CD8-positive, alpha-beta memory T cell (primary cell): ENCODE data around the gene CHRM5. TPM values are rescaled to one million over a fixed set of nuclear protein-coding genes. Genes with fewer than 3 reads are reported as not detected.
A peak's percentile ranks its signal among the peaks of the same experiment; 100 is the strongest.

Experiments
- CTCF ChIA-PET: fragments of 350-600 bp; sonication (Branson Sonifier 250); formaldehyde crosslinking; loops from one replicate; lab custom pipeline; 2021; ENCODE audit warnings: antibody characterized with exemption; lab: Charles Lee
- POLR2A ChIA-PET: fragments of 350-600 bp; sonication (Branson Sonifier 250); formaldehyde crosslinking; loops from one replicate; lab custom pipeline; 2021; ENCODE audit warnings: antibody characterized with exemption; lab: Charles Lee
- DNase-seq, 5 donors: peaks; one replicate each; pipeline versions ENCODE4 v3.0.0 to v3.0.0-alpha.2; 2020 to 2022; ENCODE audit warnings: mixed read lengths in 1 of 5
- H3K27ac ChIP-seq: one replicate; pipeline ENCODE4 v1.7.0; 2013; ENCODE audit warnings: low read depth, mild to moderate bottlenecking, low read length, moderate library complexity
- H3K27me3 ChIP-seq: 2 replicates; pipeline ENCODE4 v1.7.0; 2013; ENCODE audit warnings: low read length, mild to moderate bottlenecking; ENCODE audit not compliant: insufficient read depth, poor library complexity, severe bottlenecking
- H3K36me3 ChIP-seq: 2 replicates; pipeline ENCODE4 v1.7.0; 2013; ENCODE audit warnings: mild to moderate bottlenecking, low read length, moderate library complexity; ENCODE audit not compliant: insufficient read depth
- H3K4me1 ChIP-seq: 2 replicates; pipeline ENCODE4 v1.7.0; 2013; ENCODE audit warnings: mild to moderate bottlenecking, low read length, moderate library complexity; ENCODE audit not compliant: insufficient read depth
- H3K4me3 ChIP-seq: 2 replicates; pipeline ENCODE4 v1.7.0; 2013; ENCODE audit warnings: mild to moderate bottlenecking, low read length
- H3K9me3 ChIP-seq: 2 replicates; pipeline ENCODE4 v1.7.0; 2013; ENCODE audit warnings: mild to moderate bottlenecking, low read length
- H3K27ac Mint-ChIP-seq, 8 donors: one replicate each; pipeline ENCODE4 v1.8.0; 2020 to 2021; ENCODE audit warnings: mixed read lengths in 8 of 8, mild to moderate bottlenecking in 6 of 8, inconsistent platforms in 3 of 8, moderate library complexity in 3 of 8
- H3K27me3 Mint-ChIP-seq, 2 donors: one replicate each; pipeline ENCODE4 v1.8.0; 2020 to 2021; ENCODE audit warnings: mixed read lengths in 2 of 2, mild to moderate bottlenecking in 1 of 2, moderate library complexity in 1 of 2
- H3K36me3 Mint-ChIP-seq, 3 donors: one replicate each; pipeline ENCODE4 v1.8.0; 2020 to 2021; ENCODE audit warnings: mixed read lengths in 3 of 3, inconsistent platforms in 1 of 3, mild to moderate bottlenecking in 1 of 3
- H3K4me1 Mint-ChIP-seq, 3 donors: one replicate each; pipeline ENCODE4 v1.8.0; 2020 to 2021; ENCODE audit warnings: mixed read lengths in 3 of 3, inconsistent platforms in 1 of 3, mild to moderate bottlenecking in 1 of 3
- H3K4me3 Mint-ChIP-seq, 7 donors: one replicate each; pipeline ENCODE4 v1.8.0; 2020 to 2021; ENCODE audit warnings: mixed read lengths in 7 of 7, mild to moderate bottlenecking in 6 of 7, moderate library complexity in 4 of 7, inconsistent platforms in 2 of 7
- H3K9me3 Mint-ChIP-seq, 5 donors: one replicate each; pipeline ENCODE4 v1.8.0; 2020 to 2022; ENCODE audit warnings: mixed read lengths in 5 of 5, mild to moderate bottlenecking in 3 of 5, moderate library complexity in 2 of 5, inconsistent platforms in 1 of 5
- polyA plus RNA-seq: library from polyadenylated mRNA; unstranded; fragments of 300-500 nt; fragmentation: Illumina TruSeq; gene quantifications from one replicate; pipeline ENCODE4 v1.2.3, GENCODE V29; 2021
- total RNA-seq, 2 experiments: library from RNA; stranded (reverse); gene quantifications; one replicate each; pipeline ENCODE4 v1.2.3, GENCODE V29; 2021

The CHRM5 gene
- total and polyA plus RNA-seq, 3 experiments from 2014 or later: not detected

GRCh38 chr15:34079904-34080303, 111.6 kb downstream of the CHRM5 start:
- no peak overlapping the region for H3K27ac ChIP-seq
- H3K27me3 Mint-ChIP-seq: no peaks in the 10 kb centered on the region
- CTCF ChIA-PET: interaction anchor here (0.7 to 1.6 kb wide), 2 partner anchors 17 to 22 kb away, joined by 3 to 6 read pairs; no protein-coding TSS in a partner anchor
- POLR2A ChIA-PET: no interaction called here
- no peak overlapping the region for H3K4me3 ChIP-seq
- no peaks in the 10 kb centered on the region for H3K27me3 ChIP-seq
- peaks cover 3 to 26% (median 13%) of the 10 kb centered on the region in 3 donors for H3K36me3 Mint-ChIP-seq
- no peak overlapping the region for H3K27ac Mint-ChIP-seq
- no peaks in the 10 kb centered on the region for H3K4me1 ChIP-seq
- H3K4me3 Mint-ChIP-seq: no peak overlapping the region
- H3K4me1 Mint-ChIP-seq: no peaks in the 10 kb centered on the region
- H3K9me3 ChIP-seq: no peaks in the 10 kb centered on the region
- peaks cover 4% of the 10 kb centered on the region for H3K36me3 ChIP-seq
- H3K9me3 Mint-ChIP-seq: no peaks in the 10 kb centered on the region
- no peak for DNase-seq

DNA sequence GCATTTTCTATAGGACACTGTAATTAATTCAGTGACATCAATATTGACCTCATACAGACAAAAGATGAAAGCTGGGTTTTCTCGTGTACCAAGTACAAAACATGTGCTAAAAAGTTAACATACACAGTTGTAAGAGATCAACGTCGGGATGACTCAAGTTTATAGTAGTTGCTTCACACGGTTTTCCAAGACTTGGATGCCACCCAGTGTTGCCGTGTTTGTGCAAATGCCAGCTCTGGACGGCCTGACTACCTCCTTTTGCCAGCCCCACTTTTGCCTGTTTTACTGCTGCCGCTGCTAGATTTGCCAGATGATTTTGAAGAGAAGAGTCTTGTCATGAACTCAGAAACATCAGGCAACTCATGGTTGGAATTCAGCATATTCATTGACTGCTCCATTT, 115.8 kb downstream of the CHRM5 start:
- CTCF ChIA-PET: no interaction called here
- H3K36me3 ChIP-seq: peaks cover 15% of the 10 kb centered on the region
- no peaks in the 10 kb centered on the region for H3K27me3 Mint-ChIP-seq

GRCh38 chr15:34085746-34086145, 117.4 kb downstream of the CHRM5 start:
- H3K4me1 Mint-ChIP-seq: peaks cover 4 to 7% (median 5%) of the 10 kb centered on the region in 3 donors
- peaks cover 3 to 67% (median 18%) of the 10 kb centered on the region in 3 donors for H3K36me3 Mint-ChIP-seq
- Histone ChIP-seq H3K9me3 (no peaks in the 10 kb centered on the region), H3K27ac (no peak overlapping the region), H3K36me3 (peaks cover 19% of the 10 kb centered on the region), H3K27me3 (no peaks in the 10 kb centered on the region), H3K4me3 (no peak overlapping the region), H3K4me1 (no peaks in the 10 kb centered on the region)
- CTCF ChIA-PET: interaction anchor here (1.0 to 1.5 kb wide), 2 partner anchors 16 to 34 kb away, joined by 3 read pairs; partner anchors contain the start of genes EMC7 and PGBD4
- no peak for DNase-seq
- no peak overlapping the region for H3K27ac Mint-ChIP-seq
- no peaks in the 10 kb centered on the region for H3K27me3 Mint-ChIP-seq
- H3K9me3 Mint-ChIP-seq: no peaks in the 10 kb centered on the region
- no peak overlapping the region for H3K4me3 Mint-ChIP-seq
- POLR2A ChIA-PET: interaction anchor here (0.6 kb wide), 1 partner anchor 14 kb away, joined by 3 read pairs; no protein-coding TSS in a partner anchor

More for the DNA sequence above, 115.8 kb downstream of the CHRM5 start:
- DNase-seq: no peak
- Mint-ChIP-seq H3K4me3 (no peak overlapping the region), H3K36me3 (peaks cover 3 to 57% (median 15%) of the 10 kb centered on the region in 3 donors), H3K9me3 (no peaks in the 10 kb centered on the region), H3K27ac (peak overlapping the region in 1 of 8 donors; percentile 15), H3K4me1 (peaks cover 0 to 4% (median 0%) of the 10 kb centered on the region in 3 donors)
- H3K4me3 ChIP-seq: no peak overlapping the region
- H3K9me3 ChIP-seq: no peaks in the 10 kb centered on the region
- H3K4me1 ChIP-seq: no peaks in the 10 kb centered on the region
- no peak overlapping the region for H3K27ac ChIP-seq
- POLR2A ChIA-PET: no interaction called here
- no peaks in the 10 kb centered on the region for H3K27me3 ChIP-seq

DNA sequence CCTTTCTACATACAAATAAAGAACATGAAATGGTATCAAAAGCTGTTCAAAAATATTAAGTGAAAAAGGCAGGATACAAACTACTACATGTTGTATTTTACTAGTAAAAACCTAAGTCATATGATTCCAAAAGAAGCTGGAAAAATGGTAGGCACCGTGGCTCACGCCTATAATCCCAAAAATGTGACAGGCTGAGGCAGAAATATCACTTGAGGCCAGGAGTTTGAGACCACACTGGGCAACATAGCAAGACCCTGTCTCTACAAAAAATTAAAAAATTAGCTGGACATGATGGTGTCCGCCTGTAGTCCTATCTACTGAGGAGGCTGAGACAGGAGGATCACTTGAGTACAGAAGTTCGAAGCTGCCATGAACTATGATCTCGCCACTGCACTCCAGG, 131.6 kb downstream of the CHRM5 start:
- Mint-ChIP-seq H3K27me3 (peaks cover 0 to 2% of the 10 kb centered on the region in 2 donors), H3K4me3 (peak overlapping the region; percentile 48 to 100 (median 65)), H3K36me3 (peaks cover 4 to 36% (median 14%) of the 10 kb centered on the region in 3 donors), H3K9me3 (peaks cover 0 to 10% (median 4%) of the 10 kb centered on the region in 5 donors), H3K4me1 (peaks cover 39 to 60% (median 51%) of the 10 kb centered on the region in 3 donors), H3K27ac (peak overlapping the region in 6 of 8 donors; percentile 76 to 100 (median 91))
- Histone ChIP-seq H3K9me3 (no peaks in the 10 kb centered on the region), H3K27me3 (no peaks in the 10 kb centered on the region), H3K4me1 (peaks cover 26% of the 10 kb centered on the region), H3K4me3 (no peak overlapping the region), H3K27ac (no peak overlapping the region), H3K36me3 (peaks cover 5% of the 10 kb centered on the region)
- CTCF ChIA-PET: interaction anchor here (0.9 to 1.8 kb wide), 5 partner anchors 11 to 268 kb away, joined by 3 to 5 read pairs (median 4); partner anchors contain the start of gene LPCAT4
- DNase-seq: no peak
- POLR2A ChIA-PET: interaction anchor here (0.5 kb wide), 1 partner anchor 14 kb away, joined by 3 read pairs; no protein-coding TSS in a partner anchor

- peak within 1 kb of the TSS; percentile 98 for H3K27ac ChIP-seq
- peak; percentile 97 to 99 (median 99) for DNase-seq
- no peaks in the 10 kb centered on the region for H3K27me3 ChIP-seq
- H3K36me3 Mint-ChIP-seq: peaks cover 4 to 30% (median 21%) of the 10 kb centered on the region in 3 donors
- peaks cover 37 to 52% (median 49%) of the 10 kb centered on the region in 3 donors for H3K4me1 Mint-ChIP-seq
- peak within 1 kb of the TSS; percentile 95 to 100 (median 99) for H3K27ac Mint-ChIP-seq
- ChIA-PET POLR2A (interaction anchor here (0.7 to 1.8 kb wide), 8 partner anchors 62 to 887 kb away, joined by 4 to 13 read pairs (median 6); partner anchors contain the start of genes AVEN, EMC4, KATNBL1 and LPCAT4), CTCF (interaction anchor here (0.9 to 2.7 kb wide), 5 partner anchors 16 to 266 kb away, joined by 3 to 20 read pairs (median 4); partner anchors contain the start of genes KATNBL1 and LPCAT4)
- H3K9me3 Mint-ChIP-seq: peaks cover 2 to 10% (median 5%) of the 10 kb centered on the region in 5 donors
- H3K27me3 Mint-ChIP-seq: peaks cover 0 to 2% of the 10 kb centered on the region in 2 donors
- peaks cover 26% of the 10 kb centered on the region for H3K4me1 ChIP-seq
- peak within 1 kb of the TSS; percentile 95 for H3K4me3 ChIP-seq
- H3K36me3 ChIP-seq: no peaks in the 10 kb centered on the region
- H3K9me3 ChIP-seq: no peaks in the 10 kb centered on the region
- H3K4me3 Mint-ChIP-seq: peak within 1 kb of the TSS; percentile 92 to 100 (median 99)
These were observed 133.3 kb downstream of the CHRM5 start, which contains the start of the genes EMC7 and PGBD4 for GRCh38 chr15:34101366-34102174. Gene EMC7, minus strand, starts transcription at chr15:34101862. Its CDS starts 23 bp downstream, at chr15:34101839. Gene PGBD4, plus strand, starts transcription at chr15:34102083. Its CDS starts 449 bp downstream, at chr15:34102532.

DNA sequence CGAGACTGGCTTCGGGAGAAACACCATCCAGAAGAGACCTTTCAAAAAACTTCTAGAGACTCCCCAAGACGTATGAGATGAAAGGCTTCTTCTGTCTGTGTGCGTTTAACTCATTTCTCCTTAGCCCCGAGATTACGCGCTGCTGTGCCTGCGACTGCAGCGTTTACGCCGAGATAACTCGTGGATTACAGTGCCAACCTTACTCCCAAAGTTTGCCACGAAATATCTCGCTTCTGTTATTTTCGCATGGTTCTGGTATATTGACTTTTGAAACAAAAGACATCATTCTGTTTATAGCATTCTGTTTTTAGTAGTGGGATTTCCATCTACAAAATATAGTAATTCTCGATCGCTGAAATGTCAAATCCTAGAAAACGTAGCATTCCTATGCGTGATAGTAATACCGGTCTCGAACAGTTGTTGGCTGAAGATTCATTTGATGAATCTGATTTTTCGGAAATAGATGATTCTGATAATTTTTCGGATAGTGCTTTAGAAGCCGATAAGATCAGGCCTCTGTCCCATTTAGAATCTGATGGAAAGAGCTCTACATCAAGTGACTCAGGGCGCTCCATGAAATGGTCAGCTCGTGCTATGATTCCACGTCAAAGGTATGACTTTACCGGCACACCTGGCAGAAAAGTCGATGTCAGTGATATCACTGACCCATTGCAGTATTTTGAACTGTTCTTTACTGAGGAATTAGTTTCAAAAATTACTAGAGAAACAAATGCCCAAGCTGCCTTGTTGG, 134.1 kb downstream of the CHRM5 start:
- H3K36me3 Mint-ChIP-seq: peaks cover 4 to 29% (median 21%) of the 10 kb centered on the region in 3 donors
- no peak for DNase-seq
- Histone ChIP-seq H3K9me3 (no peaks in the 10 kb centered on the region), H3K27ac (peak overlapping the region; percentile 98), H3K4me1 (peaks cover 26% of the 10 kb centered on the region), H3K27me3 (no peaks in the 10 kb centered on the region), H3K4me3 (peak overlapping the region; percentile 95), H3K36me3 (no peaks in the 10 kb centered on the region)
- peaks cover 0 to 2% of the 10 kb centered on the region in 2 donors for H3K27me3 Mint-ChIP-seq
- ChIA-PET POLR2A (interaction anchor here (0.6 to 1.8 kb wide), 8 partner anchors 62 to 265 kb away, joined by 3 to 13 read pairs (median 6); partner anchors contain the start of genes AVEN, EMC4, KATNBL1 and LPCAT4), CTCF (interaction anchor here (0.9 to 2.7 kb wide), 6 partner anchors 16 to 266 kb away, joined by 3 to 20 read pairs (median 4); partner anchors contain the start of genes KATNBL1 and LPCAT4)
- H3K4me3 Mint-ChIP-seq: peak overlapping the region; percentile 92 to 100 (median 99)
- H3K9me3 Mint-ChIP-seq: peaks cover 2 to 10% (median 5%) of the 10 kb centered on the region in 5 donors
- peak overlapping the region; percentile 95 to 100 (median 99) for H3K27ac Mint-ChIP-seq
- H3K4me1 Mint-ChIP-seq: peaks cover 35 to 50% (median 46%) of the 10 kb centered on the region in 3 donors

- Mint-ChIP-seq H3K36me3 (peaks cover 4 to 21% (median 15%) of the 10 kb centered on the region in 3 donors), H3K27me3 (peaks cover 0 to 5% of the 10 kb centered on the region in 2 donors), H3K9me3 (peaks cover 2 to 10% (median 5%) of the 10 kb centered on the region in 5 donors), H3K4me1 (peaks cover 14 to 22% (median 17%) of the 10 kb centered on the region in 3 donors), H3K27ac (no peak overlapping the region), H3K4me3 (peak overlapping the region in 1 of 7 donors; percentile 41)
- no peaks in the 10 kb centered on the region for H3K27me3 ChIP-seq
- DNase-seq: no peak
- no peaks in the 10 kb centered on the region for H3K36me3 ChIP-seq
- no peak overlapping the region for H3K27ac ChIP-seq
- H3K9me3 ChIP-seq: no peaks in the 10 kb centered on the region
- peaks cover 6% of the 10 kb centered on the region for H3K4me1 ChIP-seq
- no peak overlapping the region for H3K4me3 ChIP-seq
- ChIA-PET POLR2A (no interaction called here), CTCF (interaction anchor here (0.6 kb wide), 1 partner anchor 1486 kb away, joined by 3 read pairs; no protein-coding TSS in a partner anchor)
These were observed 138.1 kb downstream of the CHRM5 start for GRCh38 chr15:34106423-34106822.
